ENCODE measurements around the gene ZNF574. TPM values are rescaled to one million over a fixed set of nuclear protein-coding genes. Genes with fewer than 3 reads are reported as not detected.

ZNF574 gene
- polyA plus RNA-seq, 1 donor from 2014 or later: 24.8 TPM

- H3K36me3 Mint-ChIP-seq: no peaks in the 10 kb centered on the region
- no peak overlapping the region for H3K27ac Mint-ChIP-seq
- H3K9me3 Mint-ChIP-seq: no peaks in the 10 kb centered on the region
- H3K4me3 Mint-ChIP-seq: no peak overlapping the region
- peaks cover 11% of the 10 kb centered on the region for H3K27me3 Mint-ChIP-seq
- H3K4me1 Mint-ChIP-seq: no peaks in the 10 kb centered on the region
Observed at GRCh38 chr19:42068756-42069571, 7.0 kb upstream of the ZNF574 start.

- peak within 1 kb of the TSS in 1 of 3 donors; percentile 6 for H3K27ac Mint-ChIP-seq
- no peak within 1 kb of the TSS for H3K4me3 Mint-ChIP-seq
- peaks cover 0 to 4% (median 2%) of the 10 kb centered on the region in 3 donors for H3K4me1 Mint-ChIP-seq
Observed at GRCh38 chr19:42069619-42070351, 6.2 kb upstream of the ZNF574 start, which contains the start of gene GRIK5. GRIK5 (minus strand) TSS chr19:42070206; CDS start chr19:42065770, 4,436 bp downstream.

GRCh38 chr19:42071247-42071646 lies 4.7 kb upstream of the ZNF574 start:
- H3K27ac Mint-ChIP-seq: no peak overlapping the region
- no peaks in the 10 kb centered on the region for H3K9me3 Mint-ChIP-seq
- peak overlapping the region in 1 of 4 donors; percentile 34 for H3K4me3 Mint-ChIP-seq
- H3K27me3 Mint-ChIP-seq: peaks cover 2% of the 10 kb centered on the region
- H3K4me1 Mint-ChIP-seq: peaks cover 0 to 16% (median 8%) of the 10 kb centered on the region in 3 donors
- H3K36me3 Mint-ChIP-seq: peaks cover 2% of the 10 kb centered on the region

More at GRCh38 chr19:42069619-42070351, 6.2 kb upstream of the ZNF574 start, which contains the start of gene GRIK5:
- no peaks in the 10 kb centered on the region for H3K9me3 Mint-ChIP-seq
- H3K36me3 Mint-ChIP-seq: no peaks in the 10 kb centered on the region
- H3K27me3 Mint-ChIP-seq: peaks cover 8% of the 10 kb centered on the region

GRCh38 chr19:42074513-42075363 lies 1.2 kb upstream of the ZNF574 start:
- H3K4me3 Mint-ChIP-seq: peak overlapping the region; percentile 81 to 98 (median 96)
- H3K27me3 Mint-ChIP-seq: peaks cover 4% of the 10 kb centered on the region
- peaks cover 7 to 32% (median 27%) of the 10 kb centered on the region in 3 donors for H3K4me1 Mint-ChIP-seq
- peak overlapping the region; percentile 80 to 100 (median 99) for H3K27ac Mint-ChIP-seq
- no peaks in the 10 kb centered on the region for H3K9me3 Mint-ChIP-seq
- H3K36me3 Mint-ChIP-seq: peaks cover 2% of the 10 kb centered on the region

GRCh38 chr19:42075364-42075615 lies 676 bp upstream of the ZNF574 start:
- Mint-ChIP-seq H3K4me1 (peaks cover 7 to 32% (median 27%) of the 10 kb centered on the region in 3 donors), H3K9me3 (no peaks in the 10 kb centered on the region), H3K27ac (peak overlapping the region; percentile 80 to 100 (median 99)), H3K36me3 (peaks cover 2% of the 10 kb centered on the region), H3K4me3 (peak overlapping the region; percentile 81 to 98 (median 96)), H3K27me3 (peaks cover 4% of the 10 kb centered on the region)

- H3K27me3 Mint-ChIP-seq: peaks cover 2% of the 10 kb centered on the region
- no peaks in the 10 kb centered on the region for H3K9me3 Mint-ChIP-seq
- H3K36me3 Mint-ChIP-seq: peaks cover 2% of the 10 kb centered on the region
- peak overlapping the region; percentile 85 to 99 (median 91) for H3K27ac Mint-ChIP-seq
- peaks cover 9 to 32% (median 30%) of the 10 kb centered on the region in 3 donors for H3K4me1 Mint-ChIP-seq
- peak overlapping the region; percentile 81 to 97 (median 92) for H3K4me3 Mint-ChIP-seq
Observed at GRCh38 chr19:42076380-42076944, 496 bp downstream of the ZNF574 start.

- peaks cover 14 to 39% (median 33%) of the 10 kb centered on the region in 3 donors for H3K4me1 Mint-ChIP-seq
- H3K4me3 Mint-ChIP-seq: peak overlapping the region in 3 of 4 donors; percentile 30 to 97 (median 81)
- peak overlapping the region in 2 of 3 donors; percentile 36 to 99 for H3K27ac Mint-ChIP-seq
- H3K27me3 Mint-ChIP-seq: peaks cover 2% of the 10 kb centered on the region
- H3K9me3 Mint-ChIP-seq: no peaks in the 10 kb centered on the region
- peaks cover 3% of the 10 kb centered on the region for H3K36me3 Mint-ChIP-seq
Observed at GRCh38 chr19:42078058-42078457, 2.1 kb downstream of the ZNF574 start.

- Mint-ChIP-seq H3K27me3 (peaks cover 2% of the 10 kb centered on the region), H3K4me3 (peak overlapping the region in 3 of 4 donors; percentile 30 to 97 (median 81)), H3K36me3 (peaks cover 3% of the 10 kb centered on the region), H3K27ac (no peak overlapping the region), H3K9me3 (no peaks in the 10 kb centered on the region), H3K4me1 (peaks cover 14 to 39% (median 33%) of the 10 kb centered on the region in 3 donors)
Observed at GRCh38 chr19:42078538-42079275, 2.7 kb downstream of the ZNF574 start.

GRCh38 chr19:42079276-42079669 lies 3.3 kb downstream of the ZNF574 start:
- no peaks in the 10 kb centered on the region for H3K9me3 Mint-ChIP-seq
- peaks cover 2% of the 10 kb centered on the region for H3K27me3 Mint-ChIP-seq
- H3K27ac Mint-ChIP-seq: no peak overlapping the region
- H3K36me3 Mint-ChIP-seq: peaks cover 3% of the 10 kb centered on the region
- H3K4me1 Mint-ChIP-seq: peaks cover 14 to 39% (median 33%) of the 10 kb centered on the region in 3 donors
- H3K4me3 Mint-ChIP-seq: no peak overlapping the region

- Mint-ChIP-seq H3K4me1 (peaks cover 14 to 31% (median 31%) of the 10 kb centered on the region in 3 donors), H3K9me3 (no peaks in the 10 kb centered on the region), H3K36me3 (peaks cover 4% of the 10 kb centered on the region), H3K27me3 (peaks cover 2% of the 10 kb centered on the region), H3K4me3 (no peak overlapping the region), H3K27ac (no peak overlapping the region)
Observed at GRCh38 chr19:42079886-42080763, 4.2 kb downstream of the ZNF574 start.

- Mint-ChIP-seq H3K27ac (no peak overlapping the region), H3K9me3 (no peaks in the 10 kb centered on the region), H3K27me3 (peaks cover 2% of the 10 kb centered on the region), H3K4me1 (peaks cover 16 to 29% (median 28%) of the 10 kb centered on the region in 3 donors), H3K36me3 (peaks cover 3% of the 10 kb centered on the region), H3K4me3 (peak overlapping the region in 1 of 4 donors; percentile 77)
Observed at GRCh38 chr19:42080764-42081375, 4.9 kb downstream of the ZNF574 start.

- Mint-ChIP-seq H3K4me1 (peaks cover 17 to 27% (median 25%) of the 10 kb centered on the region in 3 donors), H3K4me3 (peak overlapping the region in 1 of 4 donors; percentile 77), H3K27me3 (peaks cover 2% of the 10 kb centered on the region), H3K27ac (peak overlapping the region; percentile 28 to 75 (median 60)), H3K36me3 (peaks cover 3% of the 10 kb centered on the region), H3K9me3 (no peaks in the 10 kb centered on the region)
Observed at GRCh38 chr19:42081584-42082203, 5.7 kb downstream of the ZNF574 start.

Measured in IgD-negative memory B cell (primary cell).